ENCODE measurements around the gene SLC39A11. TPM values are rescaled to one million over a fixed set of nuclear protein-coding genes. Genes with fewer than 3 reads are reported as not detected.
A peak's percentile ranks its signal among the peaks of the same experiment; 100 is the strongest.

The SLC39A11 gene
- total and polyA plus RNA-seq, 2 experiments from 2014 or later = 11.7 to 16.4 TPM

- H3K27ac ChIP-seq = no peak overlapping the region
- WGBS, 2 experiments (ENCODE audit: low coverage in 1 of 2, low lambda C conversion rate in 2 of 2, missing lambda C conversion rate in 2 of 2) = 85 to 88% methylated on average over 11 of the region's 11 CpGs
- in situ Hi-C loops (cut with MboI) = no loop called here
- no peaks in the 10 kb centered on the region for H3K36me3 ChIP-seq (ENCODE audit: low read depth)
- H3F3A ChIP-seq (ENCODE audit: insufficient read depth) = peaks cover 43% of the 10 kb centered on the region
- no peaks in the 10 kb centered on the region for H4K20me1 ChIP-seq (ENCODE audit: insufficient read depth)
- no peak for DNase-seq
- H3K4me3 ChIP-seq = no peak overlapping the region
- no peak overlapping the region for H3K9ac ChIP-seq
- no peak overlapping the region for H3K4me2 ChIP-seq (ENCODE audit: unreplicated experiment)
- no peak for TF ChIP-seq EZH2 (IDR thresholded peaks at IDR 0.05; ENCODE audit: insufficient read depth, poor library complexity, severe bottlenecking)
- no peak for TF ChIP-seq EZH2phosphoT487 (IDR thresholded peaks at IDR 0.05; ENCODE audit: insufficient read depth, low read depth)
- no peaks in the 10 kb centered on the region for H3K79me2 ChIP-seq (ENCODE audit: insufficient read depth)
- H3K9me3 ChIP-seq (ENCODE audit: low read depth) = no peaks in the 10 kb centered on the region
- H3K9me2 ChIP-seq (ENCODE audit: insufficient read depth) = no peaks in the 10 kb centered on the region
- H3K27me3 ChIP-seq (replicated peaks; ENCODE audit: insufficient read depth) = no peaks in the 10 kb centered on the region
- peaks cover 47% of the 10 kb centered on the region for H3K4me1 ChIP-seq (ENCODE audit: insufficient read depth)
- H2AFZ ChIP-seq = no peak overlapping the region
Measured at GRCh38 chr17:72604518-72604917, 488.0 kb downstream of the SLC39A11 start.

GRCh38 chr17:72603420-72604242, 488.9 kb downstream of the SLC39A11 start:
- in situ Hi-C loops (cut with MboI) = no loop called here
- no peaks in the 10 kb centered on the region for H3K79me2 ChIP-seq (ENCODE audit: insufficient read depth)
- TF ChIP-seq EZH2 (IDR thresholded peaks at IDR 0.05; ENCODE audit: insufficient read depth, poor library complexity, severe bottlenecking) (no peak), EZH2phosphoT487 (IDR thresholded peaks at IDR 0.05; ENCODE audit: insufficient read depth, low read depth) (no peak)
- no peaks in the 10 kb centered on the region for H4K20me1 ChIP-seq (ENCODE audit: insufficient read depth)
- H2AFZ ChIP-seq = peak overlapping the region; percentile 55; the same call in 1 of the 2 replicates
- H3K9me2 ChIP-seq (ENCODE audit: insufficient read depth) = no peaks in the 10 kb centered on the region
- no peaks in the 10 kb centered on the region for H3K27me3 ChIP-seq (replicated peaks; ENCODE audit: insufficient read depth)
- H3K27ac ChIP-seq = peak overlapping the region; percentile 85
- WGBS, 2 experiments (ENCODE audit: low coverage in 1 of 2, low lambda C conversion rate in 2 of 2, missing lambda C conversion rate in 2 of 2) = 68 to 73% methylated on average over 7 of the region's 7 CpGs
- peak overlapping the region; percentile 60 for H3K4me2 ChIP-seq (ENCODE audit: unreplicated experiment)
- peak; percentile 76 for DNase-seq
- no peaks in the 10 kb centered on the region for H3K36me3 ChIP-seq (ENCODE audit: low read depth)
- H3K4me3 ChIP-seq = 0 out of 2 replicates have a peak overlapping the region, but pooled peaks have one; percentile 0
- H3F3A ChIP-seq (ENCODE audit: insufficient read depth) = peaks cover 35% of the 10 kb centered on the region
- H3K9ac ChIP-seq = peak overlapping the region; percentile 67
- no peaks in the 10 kb centered on the region for H3K9me3 ChIP-seq (ENCODE audit: low read depth)
- peaks cover 40% of the 10 kb centered on the region for H3K4me1 ChIP-seq (ENCODE audit: insufficient read depth)

GRCh38 chr17:72602517-72603419, 489.7 kb downstream of the SLC39A11 start:
- peak overlapping the region; percentile 85 for H3K27ac ChIP-seq
- no peaks in the 10 kb centered on the region for H3K36me3 ChIP-seq (ENCODE audit: low read depth)
- WGBS, 2 experiments (ENCODE audit: low coverage in 1 of 2, low lambda C conversion rate in 2 of 2, missing lambda C conversion rate in 2 of 2) = 49 to 53% methylated on average over 12 of the region's 12 CpGs
- H4K20me1 ChIP-seq (ENCODE audit: insufficient read depth) = no peaks in the 10 kb centered on the region
- 0 out of 2 replicates have a peak overlapping the region, but pooled peaks have one; percentile 0 for H3K4me3 ChIP-seq
- peak overlapping the region; percentile 60 for H3K4me2 ChIP-seq (ENCODE audit: unreplicated experiment)
- H3K4me1 ChIP-seq (ENCODE audit: insufficient read depth) = peaks cover 40% of the 10 kb centered on the region
- peak; percentile 90 for DNase-seq
- no peaks in the 10 kb centered on the region for H3K9me3 ChIP-seq (ENCODE audit: low read depth)
- in situ Hi-C loops (cut with MboI) = no loop called here
- no peaks in the 10 kb centered on the region for H3K9me2 ChIP-seq (ENCODE audit: insufficient read depth)
- no peak for TF ChIP-seq EZH2 (IDR thresholded peaks at IDR 0.05; ENCODE audit: insufficient read depth, poor library complexity, severe bottlenecking)
- TF ChIP-seq EZH2phosphoT487 (IDR thresholded peaks at IDR 0.05; ENCODE audit: insufficient read depth, low read depth) = no peak
- peak overlapping the region; percentile 67 for H3K9ac ChIP-seq
- H3K79me2 ChIP-seq (ENCODE audit: insufficient read depth) = no peaks in the 10 kb centered on the region
- H3F3A ChIP-seq (ENCODE audit: insufficient read depth) = peaks cover 31% of the 10 kb centered on the region
- no peaks in the 10 kb centered on the region for H3K27me3 ChIP-seq (replicated peaks; ENCODE audit: insufficient read depth)
- peak overlapping the region; percentile 55 for H2AFZ ChIP-seq

GRCh38 chr17:72600934-72601333, 491.6 kb downstream of the SLC39A11 start:
- in situ Hi-C loops (cut with MboI) = no loop called here
- peak; percentile 78 for DNase-seq
- Histone ChIP-seq H2AFZ (no peak overlapping the region), H3K9me3 (ENCODE audit: low read depth) (no peaks in the 10 kb centered on the region), H4K20me1 (ENCODE audit: insufficient read depth) (no peaks in the 10 kb centered on the region), H3K79me2 (ENCODE audit: insufficient read depth) (no peaks in the 10 kb centered on the region), H3K4me2 (ENCODE audit: unreplicated experiment) (no peak overlapping the region), H3F3A (ENCODE audit: insufficient read depth) (peaks cover 31% of the 10 kb centered on the region), H3K9me2 (ENCODE audit: insufficient read depth) (no peaks in the 10 kb centered on the region), H3K4me3 (no peak overlapping the region), H3K36me3 (ENCODE audit: low read depth) (no peaks in the 10 kb centered on the region), H3K4me1 (ENCODE audit: insufficient read depth) (peaks cover 40% of the 10 kb centered on the region), H3K9ac (no peak overlapping the region), H3K27ac (peak overlapping the region; percentile 50), H3K27me3 (replicated peaks; ENCODE audit: insufficient read depth) (no peaks in the 10 kb centered on the region)
- no peak for TF ChIP-seq EZH2phosphoT487 (IDR thresholded peaks at IDR 0.05; ENCODE audit: insufficient read depth, low read depth)
- TF ChIP-seq EZH2 (IDR thresholded peaks at IDR 0.05; ENCODE audit: insufficient read depth, poor library complexity, severe bottlenecking) = no peak
- 50 to 57% methylated on average over 4 of the region's 4 CpGs for WGBS, 2 experiments (ENCODE audit: low coverage in 1 of 2, low lambda C conversion rate in 2 of 2, missing lambda C conversion rate in 2 of 2)

Measured in GM23248 (cell line).